SK-N-MC (cell line): Measurements from ENCODE around the gene RSU1.

ENCODE experiments used
- EZH2 ChIP-seq: fragments of 200-600 bp; sonication (generic); IDR thresholded peaks from one replicate; pipeline ENCODE4 v1.6.1; 2017; ENCODE audit warnings: antibody characterized with exemption
- FOXP2 ChIP-seq: optimal IDR thresholded peaks from 2 replicates; pipeline ENCODE3; 2011; ENCODE audit warnings: mild to moderate bottlenecking, moderate library complexity; ENCODE audit not compliant: insufficient read depth; ENCODE audit errors: extremely low read length, control extremely low read depth
- POLR2AphosphoS5 ChIP-seq: IDR thresholded peaks from 2 replicates; pipeline ENCODE4 v1.6.1; 2012; ENCODE audit warnings: mild to moderate bottlenecking, low read depth, low read length, borderline replicate concordance

GRCh38 chr10:16737420-16737819 lies 79.8 kb downstream of the RSU1 start:
- TF ChIP-seq POLR2AphosphoS5 (no peak), EZH2 (no peak), FOXP2 (no peak)
